IMR-90 (cell line): ENCODE data around the gene ZNF273. TPM values are rescaled to one million over a fixed set of nuclear protein-coding genes. Genes with fewer than 3 reads are reported as not detected.
"Not testable (repeated sequence)": the region's sequence is repeated elsewhere in the genome, so short reads cannot be mapped to it uniquely, and the experiment has no call there.

Experiments
- ATAC-seq: fragments of 200-7000 bp; cut with Tn5 transposase; 2 replicates; pipeline ENCODE4 v1.9.1; 2020; ENCODE audit warnings: low read depth, mild to moderate bottlenecking, moderate library complexity
- BruUV-seq: library from RNA; stranded (reverse); fragments of 400-500 nt; replicated peaks from 2 replicates; lab custom pipeline; 2021; lab: Mats Ljungman, UMichigan
- CTCF ChIA-PET: fragments of 300-600 bp; formaldehyde crosslinking; extraction: SDS; loops from one replicate; lab custom pipeline; 2021; ENCODE audit warnings: antibody characterized with exemption; lab: Yijun Ruan, JAX
- POLR2A ChIA-PET: fragments of 300-600 bp; sonication (Branson Sonifier 250); formaldehyde crosslinking; loops from one replicate; lab custom pipeline; 2022; ENCODE audit warnings: antibody characterized with exemption; ENCODE audit not compliant: unreplicated experiment; lab: Charles Lee
- DNase-seq: peaks from one replicate; pipeline ENCODE4 v3.0.0; 2013
- H2AFZ ChIP-seq: replicated peaks from 2 replicates; pipeline ENCODE3; 2013; ENCODE audit warnings: low read length, mild to moderate bottlenecking; ENCODE audit not compliant: poor library complexity
- H2AK5ac ChIP-seq: 2 replicates; pipeline ENCODE4 v1.6.1; 2013; ENCODE audit warnings: low read depth, low read length, inconsistent platforms
- H2AK9ac ChIP-seq: replicated peaks from 2 replicates; pipeline ENCODE3; 2013; ENCODE audit warnings: mild to moderate bottlenecking, low read depth, low read length, moderate library complexity; ENCODE audit not compliant: poor library complexity
- H2BK120ac ChIP-seq: 2 replicates; pipeline ENCODE4 v1.6.1; 2013; ENCODE audit warnings: low read depth, low read length, inconsistent platforms
- H2BK15ac ChIP-seq: 3 replicates; pipeline ENCODE4 v1.6.1; 2013; ENCODE audit warnings: low read depth, low read length, inconsistent platforms
- H2BK20ac ChIP-seq: 2 replicates; pipeline ENCODE4 v1.6.1; 2013; ENCODE audit warnings: low read depth, mild to moderate bottlenecking, inconsistent platforms, low read length, moderate library complexity
- H2BK5ac ChIP-seq: 2 replicates; pipeline ENCODE4 v1.6.1; 2013; ENCODE audit warnings: mild to moderate bottlenecking, low read depth, low read length, inconsistent platforms; ENCODE audit not compliant: poor library complexity, severe bottlenecking
- H3K14ac ChIP-seq: replicated peaks from 2 replicates; pipeline ENCODE4 v1.6.1; 2013; ENCODE audit warnings: low read depth, low read length, inconsistent platforms
- H3K18ac ChIP-seq: 2 replicates; pipeline ENCODE4 v1.6.1; 2013; ENCODE audit warnings: low read depth, low read length, control low read depth
- H3K23ac ChIP-seq: 2 replicates; pipeline ENCODE4 v1.6.1; 2013; ENCODE audit warnings: low read depth, low read length, inconsistent platforms
- H3K27ac ChIP-seq: 2 replicates; pipeline ENCODE4 v1.5.1; 2013; ENCODE audit warnings: mild to moderate bottlenecking, control low read depth, low read length; ENCODE audit not compliant: insufficient read depth
- H3K27me3 ChIP-seq: 2 replicates; pipeline ENCODE4 v1.6.1; 2013; ENCODE audit warnings: low read length; ENCODE audit not compliant: control insufficient read depth, insufficient read depth
- H3K36me3 ChIP-seq: 2 replicates; pipeline ENCODE4 v1.6.1; 2013; ENCODE audit warnings: low read length, mixed read lengths; ENCODE audit not compliant: control insufficient read depth, insufficient read depth
- H3K4ac ChIP-seq: 2 replicates; pipeline ENCODE4 v1.6.1; 2013; ENCODE audit warnings: low read depth, low read length, inconsistent platforms
- H3K4me1 ChIP-seq: 2 replicates; pipeline ENCODE4 v1.6.1; 2013; ENCODE audit warnings: low read length, mixed read lengths; ENCODE audit not compliant: control insufficient read depth, insufficient read depth
- H3K4me2 ChIP-seq: 2 replicates; pipeline ENCODE4 v1.6.1; 2013; ENCODE audit warnings: low read depth, mild to moderate bottlenecking, control low read depth, low read length, moderate library complexity
- H3K4me3 ChIP-seq: 2 replicates; pipeline ENCODE4 v1.5.1; 2013; ENCODE audit warnings: low read depth, mild to moderate bottlenecking, control low read depth, low read length, moderate library complexity; ENCODE audit not compliant: insufficient read depth
- H3K56ac ChIP-seq: 2 replicates; pipeline ENCODE4 v1.6.1; 2013; ENCODE audit warnings: low read length, inconsistent platforms; ENCODE audit not compliant: insufficient read depth; ENCODE audit errors: extremely low read depth
- H3K79me1 ChIP-seq, 2 experiments: 2 replicates each; pipeline ENCODE4 v1.6.1; 2013; ENCODE audit warnings: low read length in 2 of 2, inconsistent platforms in 1 of 2, low read depth in 1 of 2
- H3K9ac ChIP-seq: 2 replicates; pipeline ENCODE4 v1.6.1; 2013; ENCODE audit warnings: low read depth, low read length, control low read depth
- H3K9me1 ChIP-seq: 2 replicates; pipeline ENCODE4 v1.6.1; 2013; ENCODE audit warnings: low read length, inconsistent platforms; ENCODE audit not compliant: insufficient read depth
- H3K9me3 ChIP-seq: 2 replicates; pipeline ENCODE4 v1.6.1; 2013; ENCODE audit warnings: low read length; ENCODE audit not compliant: control insufficient read depth, insufficient read depth
- H4K20me1 ChIP-seq: 2 replicates; pipeline ENCODE4 v1.6.1; 2013; ENCODE audit warnings: low read length, inconsistent platforms; ENCODE audit not compliant: insufficient read depth
- H4K5ac ChIP-seq: 2 replicates; pipeline ENCODE4 v1.6.1; 2013; ENCODE audit warnings: mild to moderate bottlenecking, low read depth, low read length, control low read depth
- H4K8ac ChIP-seq, 2 experiments: 2 replicates each; pipeline ENCODE4 v1.6.1; 2013; ENCODE audit warnings: low read depth in 2 of 2, low read length in 2 of 2, control low read depth in 1 of 2, inconsistent platforms in 1 of 2
- H4K91ac ChIP-seq: 2 replicates; pipeline ENCODE4 v1.6.1; 2013; ENCODE audit warnings: low read depth, low read length, inconsistent platforms; ENCODE audit not compliant: insufficient read depth
- WGBS, 2 experiments: methylation state at CpG; one replicate each; pipeline versions ENCODE4 v1.1.5 to v1.1.7; 2013; ENCODE audit warnings: missing lambda C conversion rate in 2 of 2; ENCODE audit not compliant: insufficient read length in 1 of 2; ENCODE audit errors: extremely low coverage in 2 of 2; 5-methylcytosine and 5-hydroxymethylcytosine counted together
- dilution Hi-C: fragments of 300-500 bp; cut with HindIII; formaldehyde crosslinking; loops from one replicate; pipeline ENCODE4 v1.14.3; 2018; ENCODE audit warnings: low sequenced_read_pairs; ENCODE audit not compliant: unreplicated experiment
- in situ Hi-C: fragments of 300-500 bp; cut with MboI; formaldehyde crosslinking; loops from 3 replicates; pipeline ENCODE4 v1.14.3; 2019; ENCODE audit warnings: low sequenced_read_pairs, inconsistent platforms, mixed read lengths
- intact Hi-C: fragments of 100-400 bp; cut with micrococcal nuclease; formaldehyde crosslinking; loops from 2 replicates; pipeline ENCODE4 v1.10.0; 2022
- polyA plus RNA-seq, 3 experiments: library from polyadenylated mRNA; depleted of rRNA; stranded (reverse); fragments of >200 nt; gene quantifications; 2 replicates each; pipeline ENCODE4 v1.2.3, GENCODE V29; 2012; ENCODE audit warnings: low replicate concordance in 1 of 3
- total RNA-seq: library from RNA; depleted of rRNA; stranded (reverse); fragments of >200 nt; gene quantifications from 2 replicates; pipeline ENCODE4 v1.2.3, GENCODE V29; 2012

ZNF273 gene
- total and polyA plus RNA-seq, 2 of the 4 experiments (the other 2 are of a cell fraction) = 1.5 to 2.7 TPM

GRCh38 chr7:64940021-64940420, 36.9 kb downstream of the ZNF273 start:
- H4K91ac ChIP-seq, H2BK15ac ChIP-seq, POLR2A ChIA-PET, dilution Hi-C loops, H2BK120ac ChIP-seq, H3K27ac ChIP-seq, H3K9me1 ChIP-seq, H2AFZ ChIP-seq, H4K20me1 ChIP-seq, CTCF ChIA-PET, H3K4me1 ChIP-seq, H3K4me2 ChIP-seq, H3K4me3 ChIP-seq, H3K27me3 ChIP-seq, H3K9me3 ChIP-seq, H2AK9ac ChIP-seq, H3K4ac ChIP-seq, H3K18ac ChIP-seq, ATAC-seq, H4K5ac ChIP-seq, H3K56ac ChIP-seq, H2AK5ac ChIP-seq, H4K8ac ChIP-seq, in situ Hi-C loops, DNase-seq, H2BK20ac ChIP-seq, H3K9ac ChIP-seq, H3K23ac ChIP-seq, BruUV-seq, H3K14ac ChIP-seq, H3K36me3 ChIP-seq, H2BK5ac ChIP-seq, H3K79me1 ChIP-seq, intact Hi-C loops: not testable (repeated sequence)
- WGBS, 2 experiments = 87% methylated on average over 3 of the region's 6 CpGs; no CpG with 5 or more reads in 1 of the 2 experiments

GRCh38 chr7:64944667-64945502, 41.8 kb downstream of the ZNF273 start:
- POLR2A ChIA-PET, H4K20me1 ChIP-seq, H4K5ac ChIP-seq, H3K79me1 ChIP-seq, dilution Hi-C loops, H3K18ac ChIP-seq, H3K9ac ChIP-seq, H2BK15ac ChIP-seq, H2BK5ac ChIP-seq, H3K4ac ChIP-seq, BruUV-seq, H3K4me2 ChIP-seq, in situ Hi-C loops, H3K36me3 ChIP-seq, H3K9me1 ChIP-seq, H2AK5ac ChIP-seq, H3K23ac ChIP-seq, H3K27ac ChIP-seq, H3K56ac ChIP-seq, H3K14ac ChIP-seq, intact Hi-C loops, H2AK9ac ChIP-seq, H3K4me3 ChIP-seq, CTCF ChIA-PET, H2AFZ ChIP-seq, DNase-seq, H2BK20ac ChIP-seq, H4K8ac ChIP-seq, H3K9me3 ChIP-seq, ATAC-seq, H4K91ac ChIP-seq, H2BK120ac ChIP-seq, H3K4me1 ChIP-seq: not testable (repeated sequence)
- H3K27me3 ChIP-seq = peaks cover 29% of the 10 kb centered on the region
- no CpG with 5 or more reads among the region's 5 CpGs for WGBS, 2 experiments
